ENCODE results near the gene PRKCH. TPM values are rescaled to one million over a fixed set of nuclear protein-coding genes. Genes with fewer than 3 reads are reported as not detected.
A peak's percentile ranks its signal among the peaks of the same experiment; 100 is the strongest.
"Not testable (repeated sequence)": the region's sequence is repeated elsewhere in the genome, so short reads cannot be mapped to it uniquely, and the experiment has no call there.

The PRKCH gene
- total RNA-seq, 4 donors from 2014 or later: 15.7 to 74.7 (median 38.4) TPM

DNA sequence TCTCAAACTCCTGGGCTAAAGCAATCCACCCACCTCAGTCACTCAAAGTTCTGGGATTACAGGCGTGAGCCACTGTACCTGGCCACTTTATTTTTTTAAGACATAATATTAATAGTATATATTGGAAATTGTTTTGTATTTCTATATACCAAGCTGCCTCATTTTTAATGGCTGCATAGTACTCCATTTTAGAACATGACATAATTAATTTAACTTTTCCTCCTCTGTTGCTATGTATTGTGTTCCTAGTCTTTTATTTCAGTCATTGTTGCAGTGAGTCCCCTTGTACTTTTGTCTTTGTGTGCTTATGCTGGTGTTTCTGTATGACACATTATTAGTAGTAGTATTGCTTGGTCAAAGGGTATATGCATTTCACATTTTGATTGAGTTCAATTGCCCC, 138.7 kb downstream of the PRKCH start:
- TF ChIP-seq, protein P1, sequence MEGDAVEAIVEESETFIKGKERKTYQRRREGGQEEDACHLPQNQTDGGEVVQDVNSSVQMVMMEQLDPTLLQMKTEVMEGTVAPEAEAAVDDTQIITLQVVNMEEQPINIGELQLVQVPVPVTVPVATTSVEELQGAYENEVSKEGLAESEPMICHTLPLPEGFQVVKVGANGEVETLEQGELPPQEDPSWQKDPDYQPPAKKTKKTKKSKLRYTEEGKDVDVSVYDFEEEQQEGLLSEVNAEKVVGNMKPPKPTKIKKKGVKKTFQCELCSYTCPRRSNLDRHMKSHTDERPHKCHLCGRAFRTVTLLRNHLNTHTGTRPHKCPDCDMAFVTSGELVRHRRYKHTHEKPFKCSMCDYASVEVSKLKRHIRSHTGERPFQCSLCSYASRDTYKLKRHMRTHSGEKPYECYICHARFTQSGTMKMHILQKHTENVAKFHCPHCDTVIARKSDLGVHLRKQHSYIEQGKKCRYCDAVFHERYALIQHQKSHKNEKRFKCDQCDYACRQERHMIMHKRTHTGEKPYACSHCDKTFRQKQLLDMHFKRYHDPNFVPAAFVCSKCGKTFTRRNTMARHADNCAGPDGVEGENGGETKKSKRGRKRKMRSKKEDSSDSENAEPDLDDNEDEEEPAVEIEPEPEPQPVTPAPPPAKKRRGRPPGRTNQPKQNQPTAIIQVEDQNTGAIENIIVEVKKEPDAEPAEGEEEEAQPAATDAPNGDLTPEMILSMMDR (IDR thresholded peaks at IDR 0.05): no peak
- DNase-seq (ENCODE audit: low spot score): no peak
- ATAC-seq (ENCODE audit: low FRiP score): no peak

DNA sequence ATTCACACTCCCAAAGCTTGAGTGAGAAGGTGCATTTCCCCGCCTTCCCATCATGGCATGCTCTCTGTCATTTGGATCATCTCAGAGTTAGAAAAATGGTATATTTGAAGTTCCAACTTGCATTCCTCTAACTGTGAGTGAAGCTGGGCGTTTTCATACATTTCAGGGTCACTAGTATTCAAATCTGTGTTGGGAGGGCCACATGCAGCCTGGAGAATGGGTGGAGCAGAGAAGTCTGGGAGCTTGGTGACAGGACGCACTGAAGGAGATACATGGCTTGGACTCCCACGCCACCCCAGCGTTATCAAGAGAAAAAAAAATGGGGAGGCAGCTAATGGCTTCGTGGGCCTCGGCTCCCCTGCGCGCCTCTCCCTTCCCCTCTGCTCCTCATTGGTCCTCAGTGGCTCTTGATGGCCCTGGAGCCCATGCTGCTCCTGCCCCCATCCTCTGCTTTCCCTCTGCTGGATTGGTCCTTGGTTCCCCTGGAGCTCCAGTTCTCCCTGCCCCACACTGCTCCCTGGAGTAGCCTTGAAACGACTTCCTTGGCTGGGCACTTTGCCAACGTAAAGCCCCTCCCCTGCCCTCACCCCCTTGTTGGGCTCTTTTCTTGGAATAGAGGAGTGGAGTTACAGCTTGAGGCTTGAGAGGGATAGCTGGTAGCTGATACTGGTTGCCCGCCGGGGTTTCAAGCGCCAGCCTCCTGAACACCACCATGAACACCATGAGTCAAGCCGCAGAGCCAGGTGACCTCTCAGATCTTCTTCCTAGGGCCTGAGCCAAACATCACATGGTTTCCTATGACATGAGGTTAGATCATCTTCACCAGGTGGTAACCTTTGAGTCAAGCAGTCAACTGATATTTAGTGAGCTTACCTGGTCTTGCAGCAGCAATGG, 139.6 kb downstream of the PRKCH start:
- TF ChIP-seq, protein P1 (IDR thresholded peaks at IDR 0.05): no peak
- ATAC-seq (ENCODE audit: low FRiP score) (no peak), DNase-seq (ENCODE audit: low spot score) (no peak)

DNA sequence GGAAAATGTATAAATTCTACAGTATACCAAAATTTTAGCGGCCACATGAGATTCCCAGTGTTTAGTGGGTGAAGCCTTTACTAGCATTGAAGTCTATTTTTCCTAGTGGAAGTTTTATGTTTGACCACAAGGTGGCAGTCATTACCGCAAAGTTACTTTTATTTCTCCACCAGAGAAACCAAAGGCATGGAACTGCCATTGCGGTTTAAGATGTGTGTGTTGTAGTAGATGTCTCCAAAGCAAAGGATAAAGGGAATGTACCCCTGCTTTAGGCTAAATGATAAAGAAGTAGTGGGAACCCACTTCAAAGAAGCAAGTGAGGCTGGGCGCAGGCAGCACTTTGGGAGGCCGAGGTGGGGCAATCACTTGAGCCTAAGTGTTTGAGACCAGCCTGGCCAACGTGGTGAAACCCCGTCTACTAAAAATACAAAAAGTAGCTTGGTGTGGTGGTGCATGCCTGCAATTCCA, 140.5 kb downstream of the PRKCH start:
- TF ChIP-seq, protein P1 (IDR thresholded peaks at IDR 0.05): peak in 2 of 3 donors; percentile 25 to 29
- no peak for ATAC-seq (ENCODE audit: low FRiP score)
- DNase-seq (ENCODE audit: low spot score): no peak

DNA sequence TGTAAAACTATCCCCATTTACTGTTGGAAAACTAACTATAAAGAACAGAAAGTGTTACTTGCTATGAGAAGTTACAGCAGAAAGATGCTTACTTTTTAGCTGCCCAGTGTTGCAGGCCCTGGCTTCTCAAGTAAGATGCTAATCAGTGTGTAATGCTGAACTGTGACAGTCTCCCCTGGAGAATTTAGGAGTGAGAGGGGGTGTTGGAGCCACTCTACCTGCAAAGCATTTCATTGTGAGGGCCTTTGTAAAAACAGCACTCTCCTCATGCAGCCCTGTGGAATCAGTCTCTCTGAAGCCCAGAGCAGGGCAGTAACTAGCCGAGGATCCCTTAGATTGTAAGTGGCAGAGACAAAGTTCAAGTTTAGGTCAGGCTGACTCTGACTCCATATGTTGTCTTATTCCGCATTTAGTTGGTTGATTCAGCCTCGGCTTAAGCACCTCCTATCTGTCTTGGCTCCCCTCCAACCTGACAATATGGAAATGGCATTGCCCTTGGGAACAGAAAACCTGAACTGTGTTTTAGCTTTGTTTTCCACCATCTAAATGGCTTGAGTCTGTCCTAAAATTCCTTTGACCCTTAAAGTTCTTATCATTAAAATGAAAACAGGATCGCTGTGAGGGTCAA, 141.3 kb downstream of the PRKCH start:
- ATAC-seq (ENCODE audit: low FRiP score) (no peak), DNase-seq (ENCODE audit: low spot score) (no peak)
- TF ChIP-seq, protein P1 (IDR thresholded peaks at IDR 0.05): no peak

DNA sequence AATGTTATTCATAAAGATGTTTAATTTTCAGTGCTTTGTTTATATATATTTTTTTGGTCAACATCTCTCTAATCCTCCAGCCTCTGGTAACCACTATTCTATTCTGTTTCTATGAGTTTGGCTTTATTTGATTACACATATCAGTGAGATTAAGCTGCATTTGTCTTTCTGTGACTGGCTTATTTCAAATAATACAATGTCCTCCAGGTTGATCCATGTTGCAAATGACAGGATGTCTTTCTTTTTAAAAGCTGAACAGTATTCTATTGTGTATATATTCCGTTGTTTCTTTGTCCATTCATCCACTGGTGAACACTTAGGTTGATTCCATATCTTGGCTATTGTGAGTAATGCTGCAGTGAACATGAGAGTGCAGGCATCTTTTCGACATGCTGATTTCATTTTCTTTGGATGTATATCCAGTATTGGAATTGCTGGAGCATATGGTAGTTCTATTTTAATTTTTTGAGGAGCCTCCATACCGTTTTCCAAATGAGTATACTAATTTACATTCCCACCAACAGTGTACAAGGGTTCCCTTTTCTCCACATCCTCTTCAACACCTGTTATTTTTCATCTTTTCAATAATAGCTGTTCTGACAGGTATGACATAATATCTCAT, 142.4 kb downstream of the PRKCH start:
- ATAC-seq (ENCODE audit: low FRiP score) (no peak), DNase-seq (ENCODE audit: low spot score) (no peak)
- TF ChIP-seq, protein P1 (IDR thresholded peaks at IDR 0.05): no peak

DNA sequence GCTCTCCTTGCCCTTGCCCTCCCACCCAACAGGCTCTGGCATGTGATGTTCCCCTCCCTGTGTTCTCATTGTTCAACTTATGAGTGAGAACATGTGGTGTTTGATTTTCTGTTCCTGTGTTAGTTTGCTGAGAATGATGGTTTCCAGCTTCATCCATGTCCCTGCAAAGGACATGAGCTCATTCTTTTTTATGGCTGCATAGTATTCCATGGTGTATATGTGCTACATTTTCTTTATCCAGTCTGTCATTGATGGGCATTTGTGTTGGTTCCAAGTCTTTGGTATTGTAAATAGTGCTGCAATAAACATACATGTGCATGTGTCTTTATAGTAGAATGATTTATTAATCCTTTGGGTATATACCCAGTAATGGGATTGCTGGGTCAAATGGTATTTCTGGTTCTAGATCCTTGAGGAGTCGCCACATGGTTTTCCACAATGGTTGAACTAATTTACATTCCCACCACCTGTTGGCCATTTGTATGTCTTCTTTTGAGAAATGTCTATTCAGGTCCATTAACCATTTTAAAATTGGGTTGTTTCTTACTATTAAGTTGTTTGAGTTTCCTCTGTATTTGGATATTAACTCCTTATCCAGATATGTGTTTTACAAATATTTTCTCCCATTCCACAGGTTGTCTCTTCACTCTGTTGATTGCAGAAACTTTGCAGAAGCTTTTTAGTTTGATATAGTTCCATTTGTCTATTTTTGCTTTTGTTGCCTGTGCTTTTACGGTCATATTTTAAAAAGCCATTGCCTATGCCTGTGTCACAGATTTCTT, 143.4 kb downstream of the PRKCH start:
- not testable (repeated sequence) for ATAC-seq (ENCODE audit: low FRiP score); DNase-seq (ENCODE audit: low spot score)
